ENCODE measurements around the gene VSTM4.

GRCh38 chr10:48973065-48973464, 142.3 kb downstream of the VSTM4 start:
- no peak for TF ChIP-seq CTCF (conservative IDR thresholded peaks at IDR 0.05; ENCODE audit: low read depth in 2 of 2)
- TF ChIP-seq POLR2AphosphoS5 (IDR thresholded peaks at IDR 0.05; ENCODE audit: low read depth): no peak
- TF ChIP-seq REST (IDR thresholded peaks at IDR 0.05; ENCODE audit: unreplicated experiment): no peak
- no peak for TF ChIP-seq EZH2phosphoT487 (IDR thresholded peaks at IDR 0.05; ENCODE audit: unreplicated experiment)
- TF ChIP-seq EZH2 (IDR thresholded peaks at IDR 0.05; ENCODE audit: low read depth, unreplicated experiment): no peak

All from GM23338 (cell line).